Measurements from ENCODE around the gene DPH1.

DNA sequence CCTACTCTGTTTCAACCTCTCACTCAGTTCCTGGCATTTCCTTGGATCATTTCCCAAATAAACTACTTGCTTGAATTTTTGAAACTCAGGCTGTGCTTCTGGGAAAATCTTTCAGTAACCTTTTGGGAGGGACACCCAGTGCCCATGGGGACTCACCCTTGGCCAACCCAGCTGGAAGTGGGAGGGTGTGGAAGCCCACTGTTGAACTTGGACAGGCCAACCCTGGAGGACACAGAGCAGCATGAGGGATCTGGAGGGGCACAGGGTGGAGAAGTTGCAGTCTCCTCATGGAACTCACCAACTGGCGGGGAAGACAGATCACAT, 16.0 kb upstream of the DPH1 start:
- TF ChIP-seq, protein P1, sequence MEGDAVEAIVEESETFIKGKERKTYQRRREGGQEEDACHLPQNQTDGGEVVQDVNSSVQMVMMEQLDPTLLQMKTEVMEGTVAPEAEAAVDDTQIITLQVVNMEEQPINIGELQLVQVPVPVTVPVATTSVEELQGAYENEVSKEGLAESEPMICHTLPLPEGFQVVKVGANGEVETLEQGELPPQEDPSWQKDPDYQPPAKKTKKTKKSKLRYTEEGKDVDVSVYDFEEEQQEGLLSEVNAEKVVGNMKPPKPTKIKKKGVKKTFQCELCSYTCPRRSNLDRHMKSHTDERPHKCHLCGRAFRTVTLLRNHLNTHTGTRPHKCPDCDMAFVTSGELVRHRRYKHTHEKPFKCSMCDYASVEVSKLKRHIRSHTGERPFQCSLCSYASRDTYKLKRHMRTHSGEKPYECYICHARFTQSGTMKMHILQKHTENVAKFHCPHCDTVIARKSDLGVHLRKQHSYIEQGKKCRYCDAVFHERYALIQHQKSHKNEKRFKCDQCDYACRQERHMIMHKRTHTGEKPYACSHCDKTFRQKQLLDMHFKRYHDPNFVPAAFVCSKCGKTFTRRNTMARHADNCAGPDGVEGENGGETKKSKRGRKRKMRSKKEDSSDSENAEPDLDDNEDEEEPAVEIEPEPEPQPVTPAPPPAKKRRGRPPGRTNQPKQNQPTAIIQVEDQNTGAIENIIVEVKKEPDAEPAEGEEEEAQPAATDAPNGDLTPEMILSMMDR (IDR thresholded peaks at IDR 0.05; ENCODE audit: low read depth, low read length), result no peak
- no peak for TF ChIP-seq EZH2phosphoT487 (IDR thresholded peaks at IDR 0.05; ENCODE audit: low read depth)
